Vagina (tissue), 2 donors: ENCODE results near the gene SLC22A31. TPM values are rescaled to one million over a fixed set of nuclear protein-coding genes. Genes with fewer than 3 reads are reported as not detected.
"Not testable (repeated sequence)": the region's sequence is repeated elsewhere in the genome, so short reads cannot be mapped to it uniquely, and the experiment has no call there.

ENCODE experiments used
- DNase-seq, 2 donors: peaks; one replicate each; pipeline ENCODE4 v3.0.0-alpha.2; 2017; ENCODE audit errors: extremely low spot score in 2 of 2
- H3K27ac ChIP-seq: fragments of 200-600 bp; sonication (generic); one replicate; pipeline ENCODE4 v1.5.1; 2019
- H3K27me3 ChIP-seq: fragments of 200-600 bp; sonication (generic); one replicate; pipeline ENCODE4 v1.5.1; 2019
- H3K36me3 ChIP-seq, 2 donors: fragments of 200-600 bp; sonication (generic); one replicate each; pipeline ENCODE4 v1.5.1; 2017 to 2019
- H3K4me1 ChIP-seq: fragments of 200-600 bp; sonication (generic); one replicate; pipeline ENCODE4 v1.5.1; 2019
- H3K4me3 ChIP-seq, 2 donors: fragments of 200-600 bp; sonication (generic); 1 replicate in 1 of 2; 2 replicates in 1 of 2; pipeline ENCODE4 v1.5.1; 2016 to 2019
- H3K9me3 ChIP-seq: fragments of 200-600 bp; sonication (generic); one replicate; pipeline ENCODE4 v1.5.1; 2019
- CTCF ChIP-seq, 3 experiments: fragments of 450-650 bp in 2 of 3; fragments of 200-600 bp in 1 of 3; sonication (generic) in 1 of 3; IDR thresholded peaks; one replicate each; pipeline ENCODE4 v1.5.1; 2017 to 2019; ENCODE audit warnings: antibody characterized with exemption in 3 of 3, mild to moderate bottlenecking in 2 of 3, moderate library complexity in 2 of 3
- POLR2A ChIP-seq, 2 donors: fragments of 450-650 bp; IDR thresholded peaks; one replicate each; pipeline ENCODE4 v1.6.1; 2017; ENCODE audit warnings: antibody characterized with exemption in 2 of 2, mild to moderate bottlenecking in 2 of 2, moderate library complexity in 2 of 2
- POLR2AphosphoS5 ChIP-seq, 2 donors: sonication (generic); formaldehyde crosslinking; IDR thresholded peaks; one replicate each; pipeline ENCODE4 v1.9.0; 2017; ENCODE audit warnings: antibody characterized with exemption in 2 of 2, mild to moderate bottlenecking in 2 of 2, low read depth in 1 of 2; ENCODE audit not compliant: insufficient read depth in 1 of 2
- intact Hi-C: fragments of 100-400 bp; cut with DNase I; formaldehyde crosslinking; loops from one replicate; pipeline ENCODE4 v1.15.1; 2023
- total RNA-seq: library from RNA; depleted of rRNA; stranded (reverse); fragments of >200 nt; gene quantifications from one replicate; pipeline ENCODE4 v1.2.3, GENCODE V29; 2016

Gene SLC22A31
- total RNA-seq, 1 donor from 2014 or later, result not detected

GRCh38 chr16:89191901-89192185 lies 8.5 kb downstream of the SLC22A31 start:
- intact Hi-C loops, result no loop called here
- no peak overlapping the region for H3K27ac ChIP-seq
- peaks cover 10% of the 10 kb centered on the region for H3K4me1 ChIP-seq

DNA sequence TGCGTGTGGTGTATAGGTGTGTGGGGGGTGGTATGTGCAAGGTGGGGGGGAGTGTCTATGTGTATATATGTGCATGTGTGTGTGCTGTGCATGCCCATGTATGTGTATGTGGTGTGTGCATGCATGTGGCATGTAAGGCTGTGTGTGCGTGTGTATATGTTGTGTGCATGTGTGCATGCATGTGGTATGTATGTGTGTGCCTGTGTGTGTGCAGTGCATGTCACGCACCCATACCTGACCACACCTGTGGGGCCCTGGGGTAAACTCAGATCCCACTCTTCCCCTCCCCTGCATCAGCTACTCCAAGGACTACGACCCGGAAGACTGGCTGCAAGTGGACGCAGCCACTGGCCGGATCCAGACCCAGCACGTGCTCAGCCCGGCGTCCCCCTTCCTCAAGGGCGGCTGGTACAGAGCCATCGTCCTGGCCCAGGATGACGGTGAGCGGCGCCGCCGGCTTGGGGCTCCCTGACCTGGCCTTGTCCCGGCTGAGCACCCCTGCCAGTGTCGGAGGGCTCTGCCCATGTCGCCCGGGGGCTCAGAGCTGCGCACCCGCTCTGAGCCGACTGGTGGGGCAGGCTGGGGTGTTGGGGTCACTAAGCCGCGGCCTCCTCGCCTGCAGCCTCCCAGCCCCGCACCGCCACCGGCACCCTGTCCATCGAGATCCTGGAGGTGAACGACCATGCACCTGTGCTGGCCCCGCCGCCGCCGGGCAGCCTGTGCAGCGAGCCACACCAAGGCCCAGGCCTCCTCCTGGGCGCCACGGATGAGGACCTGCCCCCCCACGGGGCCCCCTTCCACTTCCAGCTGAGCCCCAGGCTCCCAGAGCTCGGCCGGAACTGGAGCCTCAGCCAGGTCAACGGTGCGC lies 9.1 kb downstream of the SLC22A31 start:
- no peak for DNase-seq
- H3K9me3 ChIP-seq, result no peaks in the 10 kb centered on the region
- H3K4me1 ChIP-seq, result peaks cover 10% of the 10 kb centered on the region
- no peaks in the 10 kb centered on the region for H3K27me3 ChIP-seq
- intact Hi-C loops, result no loop called here
- H3K36me3 ChIP-seq, result no peaks in the 10 kb centered on the region
- H3K27ac ChIP-seq, result no peak overlapping the region
- TF ChIP-seq CTCF (IDR thresholded peaks at IDR 0.05) (no peak), POLR2A (IDR thresholded peaks at IDR 0.05) (no peak), POLR2AphosphoS5 (IDR thresholded peaks at IDR 0.05; ENCODE audit: insufficient read depth in 1 of 2, low read depth in 1 of 2) (no peak)
- H3K4me3 ChIP-seq, result peak overlapping the region; percentile 30 to 55

More at GRCh38 chr16:89191901-89192185, 8.5 kb downstream of the SLC22A31 start:
- Histone ChIP-seq H3K27me3 (no peaks in the 10 kb centered on the region), H3K9me3 (no peaks in the 10 kb centered on the region), H3K4me3 (peak overlapping the region; percentile 30 to 55), H3K36me3 (no peaks in the 10 kb centered on the region)
- TF ChIP-seq POLR2A (IDR thresholded peaks at IDR 0.05) (no peak), CTCF (IDR thresholded peaks at IDR 0.05) (no peak), POLR2AphosphoS5 (IDR thresholded peaks at IDR 0.05; ENCODE audit: insufficient read depth in 1 of 2, low read depth in 1 of 2) (no peak)
- DNase-seq, result no peak

- H3K4me1 ChIP-seq, result peaks cover 10% of the 10 kb centered on the region
- H3K27me3 ChIP-seq, result no peaks in the 10 kb centered on the region
- no peak overlapping the region for H3K4me3 ChIP-seq
- H3K36me3 ChIP-seq, result no peaks in the 10 kb centered on the region
- intact Hi-C loops, result no loop called here
- DNase-seq, result no peak
- no peaks in the 10 kb centered on the region for H3K9me3 ChIP-seq
- no peak overlapping the region for H3K27ac ChIP-seq
- TF ChIP-seq CTCF (IDR thresholded peaks at IDR 0.05) (no peak), POLR2A (IDR thresholded peaks at IDR 0.05) (no peak), POLR2AphosphoS5 (IDR thresholded peaks at IDR 0.05; ENCODE audit: insufficient read depth in 1 of 2, low read depth in 1 of 2) (no peak)
Measured at GRCh38 chr16:89190150-89190958, 10.0 kb downstream of the SLC22A31 start.

DNA sequence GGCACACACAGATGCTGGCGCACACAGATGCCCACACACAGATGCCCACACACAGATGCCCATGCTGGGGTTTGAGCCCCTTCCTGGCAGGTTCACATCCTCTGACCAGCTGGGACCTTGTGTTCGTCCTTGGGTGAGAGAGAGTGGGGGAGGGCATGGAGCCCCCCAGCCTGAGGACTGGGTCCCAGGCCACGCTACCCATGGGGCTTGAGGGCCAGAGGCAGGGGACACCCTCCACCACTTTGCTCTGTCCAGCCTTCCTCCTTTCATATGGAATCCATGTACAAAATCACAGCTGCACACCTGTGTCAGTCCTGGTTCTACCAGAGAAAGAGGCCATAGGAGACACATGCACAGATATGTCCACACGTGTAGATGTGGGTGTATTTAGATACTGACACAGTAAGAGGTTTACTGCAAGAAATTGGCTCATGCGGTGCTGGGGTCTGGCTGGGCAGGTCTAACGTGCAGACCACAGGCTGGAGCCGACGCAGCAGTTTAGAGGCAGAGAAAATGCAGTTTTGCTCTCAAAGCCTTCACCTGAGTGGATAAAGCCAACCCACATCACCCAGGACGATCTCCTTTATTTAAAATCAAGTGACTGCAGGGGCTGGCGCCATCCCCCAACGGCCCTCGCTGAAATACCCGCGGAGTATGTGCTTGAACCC lies 10.8 kb downstream of the SLC22A31 start:
- H3K27me3 ChIP-seq, result no peaks in the 10 kb centered on the region
- no peak for DNase-seq
- H3K27ac ChIP-seq, result no peak overlapping the region
- TF ChIP-seq POLR2A (IDR thresholded peaks at IDR 0.05) (no peak), CTCF (IDR thresholded peaks at IDR 0.05) (no peak), POLR2AphosphoS5 (IDR thresholded peaks at IDR 0.05; ENCODE audit: insufficient read depth in 1 of 2, low read depth in 1 of 2) (no peak)
- no peak overlapping the region for H3K4me3 ChIP-seq
- H3K36me3 ChIP-seq, result no peaks in the 10 kb centered on the region
- no peaks in the 10 kb centered on the region for H3K9me3 ChIP-seq
- peaks cover 10% of the 10 kb centered on the region for H3K4me1 ChIP-seq
- intact Hi-C loops, result no loop called here

- H3K4me1 ChIP-seq, DNase-seq, H3K36me3 ChIP-seq, H3K9me3 ChIP-seq, H3K27ac ChIP-seq, H3K27me3 ChIP-seq, H3K4me3 ChIP-seq, intact Hi-C loops: not testable (repeated sequence)
Measured at GRCh38 chr16:89188471-89189357, 11.6 kb downstream of the SLC22A31 start.
